Activated effector memory CD4-positive, alpha-beta T cell treated with Interleukin-2 at 50 U/mL for 16 hours (primary cell): Measurements from ENCODE around the gene RBM17.
"Not testable (repeated sequence)": the region's sequence is repeated elsewhere in the genome, so short reads cannot be mapped to it uniquely, and the experiment has no call there.

Source experiments
- DNase-seq: peaks from one replicate; pipeline ENCODE4 v3.0.0-alpha.2; 2020

Gene RBM17

DNA sequence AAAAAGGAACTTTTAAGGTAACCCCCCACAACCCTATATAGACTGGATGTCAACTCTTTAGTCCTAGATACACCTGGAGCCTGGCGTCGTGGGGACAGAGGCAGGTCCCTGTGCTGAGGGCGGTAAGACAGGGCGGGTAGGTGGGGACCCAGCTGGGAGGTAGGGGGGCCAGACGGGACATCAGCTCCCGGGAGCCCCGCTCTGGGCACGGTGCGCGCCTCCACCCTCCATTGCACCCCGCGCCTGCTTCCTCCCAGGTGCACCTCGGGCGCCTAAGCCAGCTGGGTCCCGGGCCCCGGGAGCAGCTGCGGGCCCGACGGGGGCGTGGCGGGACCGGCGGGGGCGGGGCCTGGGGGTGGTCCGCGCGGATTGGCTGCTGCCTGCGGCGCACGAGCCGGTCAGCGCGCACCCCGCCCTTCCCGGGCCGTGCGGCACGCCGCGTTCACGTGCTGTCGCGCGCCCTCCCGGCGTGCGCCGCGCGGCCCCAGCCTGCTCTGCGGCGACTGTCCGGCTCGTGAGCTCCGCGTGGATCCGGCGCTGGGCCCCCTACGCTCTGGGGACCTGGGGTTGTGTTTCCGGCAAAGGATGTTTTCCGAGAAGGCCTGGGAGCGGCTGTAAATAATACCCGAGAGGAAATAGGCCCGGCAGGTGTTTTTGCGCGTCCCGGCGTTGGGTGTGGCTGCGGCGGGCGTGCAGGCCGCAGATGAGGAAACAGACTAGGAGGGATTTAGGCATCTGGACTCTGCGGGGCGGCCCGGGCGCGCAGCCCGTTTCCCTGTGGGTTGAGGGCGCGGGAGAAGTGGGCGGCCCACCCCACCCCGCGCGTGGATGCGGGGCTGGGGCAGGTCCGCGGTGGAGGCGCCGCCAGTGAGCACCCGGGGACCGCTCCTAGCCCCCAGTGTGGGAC is 74.8 kb downstream of the RBM17 start:
- peak; percentile 90 for DNase-seq

DNA sequence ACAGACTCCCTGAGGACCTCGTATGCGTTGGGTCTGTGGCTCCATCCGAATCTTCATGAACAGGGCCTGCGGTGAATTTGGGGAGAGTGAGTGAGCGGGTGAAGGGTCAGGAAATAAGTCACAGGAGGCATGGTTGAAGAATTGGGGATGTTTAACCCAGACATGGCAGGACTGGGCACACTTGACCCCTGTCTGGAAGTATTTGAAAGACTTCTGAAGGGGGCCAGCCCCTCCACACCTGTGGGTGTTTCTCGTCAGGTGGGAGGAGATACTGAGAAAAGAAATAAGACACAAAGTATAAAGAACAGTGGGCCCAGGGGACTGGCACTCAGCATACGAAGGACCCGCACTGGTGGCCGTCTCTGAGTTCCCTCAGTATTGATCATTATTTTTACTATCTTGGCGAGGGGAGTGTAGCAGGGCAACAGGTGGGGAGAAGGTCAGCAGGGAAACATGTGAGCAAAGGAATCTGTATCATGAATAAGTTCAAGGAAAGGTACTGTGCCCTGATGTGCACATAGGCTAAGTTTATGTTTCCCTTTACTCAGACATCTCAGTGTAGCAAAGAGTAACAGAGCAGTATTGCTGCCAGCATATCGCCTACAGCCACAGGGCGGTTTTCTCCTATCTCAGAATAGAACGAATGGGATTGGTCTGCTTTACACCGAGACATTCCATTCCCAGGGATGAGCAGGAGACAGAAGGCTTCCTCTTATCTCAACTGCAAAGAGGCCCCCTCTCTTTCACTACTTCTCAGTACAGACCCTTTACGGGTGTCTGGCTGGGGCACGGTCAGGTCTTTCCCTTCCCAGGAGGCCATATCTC is 75.6 kb downstream of the RBM17 start:
- no peak for DNase-seq

DNA sequence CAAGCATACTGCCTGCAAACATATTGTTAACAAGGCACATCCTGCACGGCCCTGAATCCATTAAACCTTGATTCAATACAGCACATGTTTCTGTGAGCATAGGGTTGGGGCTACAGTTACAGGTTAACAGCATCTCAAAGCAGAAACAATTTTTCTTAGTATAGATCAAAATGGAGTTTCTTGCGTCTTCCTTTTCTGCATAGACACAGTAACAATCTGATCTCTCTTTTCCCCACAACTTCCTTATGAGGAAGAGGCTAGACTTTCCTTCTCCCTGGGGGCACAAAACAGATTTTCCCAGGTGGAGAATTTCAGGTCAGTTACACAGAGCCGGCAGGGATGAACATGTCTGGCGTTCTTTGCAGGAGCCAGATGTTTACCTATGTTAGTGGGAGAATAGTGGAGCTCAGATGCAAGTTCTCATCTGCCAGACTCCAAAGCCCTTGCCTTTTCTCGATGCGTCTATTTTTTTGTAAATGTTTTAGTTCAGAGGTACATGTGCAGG is 76.4 kb downstream of the RBM17 start:
- no peak for DNase-seq

DNA sequence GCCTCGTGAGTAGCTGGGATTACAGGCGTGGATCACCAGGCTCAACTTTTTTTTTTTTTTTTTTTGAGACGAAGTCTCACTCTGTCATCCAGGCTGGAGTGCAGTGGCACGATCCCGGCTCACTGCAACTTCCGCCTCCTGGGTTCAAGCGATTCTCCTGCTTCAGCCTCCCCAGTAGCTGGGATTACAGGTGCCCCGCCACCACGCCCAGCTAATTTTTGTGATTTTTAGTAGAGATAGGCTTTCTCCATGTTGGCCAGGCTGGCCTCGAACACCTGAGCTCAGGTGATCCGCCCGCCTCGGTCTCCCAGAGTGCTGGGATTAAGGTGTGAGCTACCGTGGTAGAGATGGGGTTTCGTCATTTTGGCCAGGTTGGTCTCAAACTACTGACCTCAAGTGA is 77.1 kb downstream of the RBM17 start:
- not testable (repeated sequence) for DNase-seq
